Measurements from ENCODE around the gene NACC2.

The NACC2 gene

GRCh38 chr9:135988493-135988892, 106.6 kb downstream of the NACC2 start:
- Histone ChIP-seq H3K4me1 (ENCODE audit: low read length) (peaks cover 3% of the 10 kb centered on the region; the same call in 1 of the 2 replicates), H3F3A (ENCODE audit: insufficient read depth, low read length) (no peaks in the 10 kb centered on the region)

GRCh38 chr9:135987838-135988404, 107.2 kb downstream of the NACC2 start:
- no peak overlapping the region for H3K27ac ChIP-seq (ENCODE audit: low read length)
- no peak overlapping the region for H2AFZ ChIP-seq (ENCODE audit: low read length)
- H3F3A ChIP-seq (ENCODE audit: insufficient read depth, low read length): no peaks in the 10 kb centered on the region
- no peaks in the 10 kb centered on the region for H3K79me2 ChIP-seq (ENCODE audit: low read length)
- H3K4me3 ChIP-seq (ENCODE audit: low read length): no peak overlapping the region
- no peak for TF ChIP-seq CTCF (IDR thresholded peaks at IDR 0.05; ENCODE audit: low read length)
- TF ChIP-seq EZH2phosphoT487 (IDR thresholded peaks at IDR 0.05; ENCODE audit: low read length): no peak
- no peak for TF ChIP-seq EZH2 (optimal IDR thresholded peaks at IDR 0.05; ENCODE audit: low read depth, low read length)
- peaks cover 3% of the 10 kb centered on the region; the same call in 1 of the 2 replicates for H3K4me1 ChIP-seq (ENCODE audit: low read length)
- H3K4me2 ChIP-seq (ENCODE audit: low read depth, low read length): no peak overlapping the region
- H4K20me1 ChIP-seq (ENCODE audit: insufficient read depth, low read length): no peaks in the 10 kb centered on the region
- no peaks in the 10 kb centered on the region for H3K9me3 ChIP-seq (replicated peaks; ENCODE audit: insufficient read depth, low read length)
- no peaks in the 10 kb centered on the region for H3K9me2 ChIP-seq (replicated peaks; ENCODE audit: insufficient read depth, low read length)
- H3K27me3 ChIP-seq (replicated peaks; ENCODE audit: insufficient read depth, low read length): peaks cover 84% of the 10 kb centered on the region
- no peak for DNase-seq
- H3K36me3 ChIP-seq (replicated peaks; ENCODE audit: insufficient read depth, low read length): no peaks in the 10 kb centered on the region
- H3K9ac ChIP-seq (ENCODE audit: low read length): no peak overlapping the region

More at GRCh38 chr9:135988493-135988892, 106.6 kb downstream of the NACC2 start:
- Histone ChIP-seq H3K36me3 (replicated peaks; ENCODE audit: insufficient read depth, low read length) (no peaks in the 10 kb centered on the region), H3K4me3 (ENCODE audit: low read length) (no peak overlapping the region), H4K20me1 (ENCODE audit: insufficient read depth, low read length) (no peaks in the 10 kb centered on the region), H3K9ac (ENCODE audit: low read length) (no peak overlapping the region), H3K9me3 (replicated peaks; ENCODE audit: insufficient read depth, low read length) (no peaks in the 10 kb centered on the region), H3K27ac (ENCODE audit: low read length) (no peak overlapping the region), H3K4me2 (ENCODE audit: low read depth, low read length) (no peak overlapping the region), H2AFZ (ENCODE audit: low read length) (no peak overlapping the region), H3K79me2 (ENCODE audit: low read length) (no peaks in the 10 kb centered on the region), H3K27me3 (replicated peaks; ENCODE audit: insufficient read depth, low read length) (peaks cover 84% of the 10 kb centered on the region), H3K9me2 (replicated peaks; ENCODE audit: insufficient read depth, low read length) (no peaks in the 10 kb centered on the region)
- DNase-seq: no peak
- no peak for TF ChIP-seq EZH2phosphoT487 (IDR thresholded peaks at IDR 0.05; ENCODE audit: low read length)
- no peak for TF ChIP-seq CTCF (IDR thresholded peaks at IDR 0.05; ENCODE audit: low read length)
- TF ChIP-seq EZH2 (optimal IDR thresholded peaks at IDR 0.05; ENCODE audit: low read depth, low read length): no peak

GRCh38 chr9:135986605-135987004, 108.5 kb downstream of the NACC2 start:
- H3K4me2 ChIP-seq (ENCODE audit: low read depth, low read length): no peak overlapping the region
- no peaks in the 10 kb centered on the region for H3K9me2 ChIP-seq (replicated peaks; ENCODE audit: insufficient read depth, low read length)
- no peaks in the 10 kb centered on the region for H3K9me3 ChIP-seq (replicated peaks; ENCODE audit: insufficient read depth, low read length)
- H3F3A ChIP-seq (ENCODE audit: insufficient read depth, low read length): no peaks in the 10 kb centered on the region
- H2AFZ ChIP-seq (ENCODE audit: low read length): no peak overlapping the region
- H3K36me3 ChIP-seq (replicated peaks; ENCODE audit: insufficient read depth, low read length): no peaks in the 10 kb centered on the region
- H4K20me1 ChIP-seq (ENCODE audit: insufficient read depth, low read length): no peaks in the 10 kb centered on the region
- H3K27ac ChIP-seq (ENCODE audit: low read length): no peak overlapping the region
- TF ChIP-seq CTCF (IDR thresholded peaks at IDR 0.05; ENCODE audit: low read length) (no peak), EZH2 (optimal IDR thresholded peaks at IDR 0.05; ENCODE audit: low read depth, low read length) (no peak)
- no peaks in the 10 kb centered on the region for H3K4me1 ChIP-seq (ENCODE audit: low read length)
- peaks cover 82% of the 10 kb centered on the region for H3K27me3 ChIP-seq (replicated peaks; ENCODE audit: insufficient read depth, low read length)
- DNase-seq: no peak
- no peak overlapping the region for H3K9ac ChIP-seq (ENCODE audit: low read length)
- no peak overlapping the region for H3K4me3 ChIP-seq (ENCODE audit: low read length)
- no peaks in the 10 kb centered on the region for H3K79me2 ChIP-seq (ENCODE audit: low read length)

Measured in MM.1S (cell line).